ENCODE measurements around the gene EEF1AKMT1.

DNA sequence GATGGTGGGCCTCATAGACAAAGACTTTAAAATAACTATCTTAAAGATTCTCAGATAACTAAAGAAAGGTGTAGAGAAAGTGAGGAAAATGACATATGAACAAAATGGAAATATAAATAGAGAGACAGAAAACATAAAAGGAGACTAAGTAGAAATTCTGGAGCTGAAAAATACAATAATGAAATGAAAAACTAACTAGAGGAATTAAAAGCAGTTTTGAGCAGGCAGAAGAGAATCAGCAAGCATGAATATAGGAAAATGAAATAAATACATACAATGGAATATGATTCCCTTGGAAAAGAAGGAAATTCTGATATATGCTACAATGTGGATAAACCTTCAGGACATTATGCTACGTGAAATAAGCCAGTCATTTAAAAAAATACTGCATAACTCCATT is 3.9 kb downstream of the EEF1AKMT1 start:
- TF ChIP-seq ISL1 (CRISPR knock-in tag; IDR thresholded peaks at IDR 0.05), result no peak
- no peak for TF ChIP-seq BACH2 (CRISPR knock-in tag; IDR thresholded peaks at IDR 0.05; ENCODE audit: borderline replicate concordance)
- TF ChIP-seq ZC3H10 (CRISPR knock-in tag; IDR thresholded peaks at IDR 0.05), result no peak
- TF ChIP-seq ZFP30 (CRISPR knock-in tag; IDR thresholded peaks at IDR 0.05), result no peak
- no peak for TF ChIP-seq ARNTL (CRISPR knock-in tag; IDR thresholded peaks at IDR 0.05; ENCODE audit: borderline replicate concordance, low read depth)
- no peak for TF ChIP-seq ZFP3 (CRISPR knock-in tag; IDR thresholded peaks at IDR 0.05)

All from SK-N-SH treated with all-trans-retinoic acid at 6 μM for 48 hours (cell line).